Activated CD8-positive, alpha-beta T cell treated with anti-CD3 and anti-CD28 coated beads for 36 hours (primary cell): ENCODE results near the gene RPL22L1. TPM values are rescaled to one million over a fixed set of nuclear protein-coding genes. Genes with fewer than 3 reads are reported as not detected.
A peak's percentile ranks its signal among the peaks of the same experiment; 100 is the strongest.

ENCODE experiments used
- ATAC-seq: fragments of 200-7000 bp; cut with Tn5 transposase; one replicate; pipeline ENCODE4 v1.10.0; 2021; ENCODE audit warnings: mild to moderate bottlenecking, moderate library complexity
- CTCF ChIA-PET: fragments of 350-600 bp; sonication (Branson Sonifier 250); formaldehyde crosslinking; loops from one replicate; lab custom pipeline; 2021; ENCODE audit warnings: antibody characterized with exemption; lab: Charles Lee
- POLR2A ChIA-PET: fragments of 350-600 bp; sonication (Branson Sonifier 250); formaldehyde crosslinking; loops from one replicate; lab custom pipeline; 2021; ENCODE audit warnings: antibody characterized with exemption; lab: Charles Lee
- DNase-seq: peaks from one replicate; pipeline ENCODE4 v3.0.0-alpha.2; 2020
- H3K27ac Mint-ChIP-seq: one replicate; pipeline ENCODE4 v1.8.0; 2021; ENCODE audit warnings: mild to moderate bottlenecking, mixed read lengths
- H3K27me3 Mint-ChIP-seq: one replicate; pipeline ENCODE4 v1.8.0; 2021; ENCODE audit warnings: mixed read lengths
- H3K36me3 Mint-ChIP-seq: one replicate; pipeline ENCODE4 v1.8.0; 2021; ENCODE audit warnings: low read depth, mixed read lengths
- H3K4me1 Mint-ChIP-seq: one replicate; pipeline ENCODE4 v1.8.0; 2021; ENCODE audit warnings: low read depth, mixed read lengths
- H3K4me3 Mint-ChIP-seq: one replicate; pipeline ENCODE4 v1.8.0; 2021; ENCODE audit warnings: mild to moderate bottlenecking, moderate library complexity, mixed read lengths
- H3K9me3 Mint-ChIP-seq: one replicate; pipeline ENCODE4 v1.8.0; 2021; ENCODE audit warnings: mixed read lengths
- CTCF ChIP-seq: fragments of 200-600 bp; IDR thresholded peaks from one replicate; pipeline ENCODE4 v1.8.0; 2022; ENCODE audit warnings: antibody characterized with exemption, mild to moderate bottlenecking
- intact Hi-C: fragments of 100-400 bp; cut with micrococcal nuclease; formaldehyde crosslinking; loops from one replicate; pipeline ENCODE4 v1.10.0; 2022
- total RNA-seq, 2 experiments: library from RNA; stranded (reverse); gene quantifications; one replicate each; pipeline ENCODE4 v1.2.3, GENCODE V29; 2021

Gene RPL22L1
- total RNA-seq, 2 experiments from 2014 or later: 421 to 453 TPM

GRCh38 chr3:170876537-170876936 is 6.5 kb upstream of the RPL22L1 start:
- no peaks in the 10 kb centered on the region for H3K27me3 Mint-ChIP-seq
- no peak overlapping the region for H3K27ac Mint-ChIP-seq
- DNase-seq (no peak), ATAC-seq (no peak)
- no peak for TF ChIP-seq CTCF
- ChIA-PET CTCF (no interaction called here), POLR2A (no interaction called here)
- H3K4me1 Mint-ChIP-seq: no peaks in the 10 kb centered on the region
- H3K9me3 Mint-ChIP-seq: peaks cover 4% of the 10 kb centered on the region
- no peak overlapping the region for H3K4me3 Mint-ChIP-seq
- H3K36me3 Mint-ChIP-seq: peaks cover 2% of the 10 kb centered on the region
- intact Hi-C loops: no loop called here

GRCh38 chr3:170869239-170869590 is 780 bp downstream of the RPL22L1 start:
- no peak for TF ChIP-seq CTCF
- ChIA-PET POLR2A (interaction anchor here (0.6 to 2.6 kb wide), 12 partner anchors 15 to 903 kb away, joined by 3 to 26 read pairs (median 3); partner anchors contain the start of genes EIF5A2 and SEC62), CTCF (interaction anchor here (0.8 kb wide), 1 partner anchor 58 kb away, joined by 3 read pairs; no protein-coding TSS in a partner anchor)
- Mint-ChIP-seq H3K36me3 (peaks cover 44% of the 10 kb centered on the region), H3K27me3 (no peaks in the 10 kb centered on the region), H3K4me1 (peaks cover 19% of the 10 kb centered on the region), H3K9me3 (peaks cover 2% of the 10 kb centered on the region), H3K27ac (peak overlapping the region; percentile 95), H3K4me3 (peak overlapping the region; percentile 87)
- DNase-seq (no peak), ATAC-seq (no peak)
- intact Hi-C loops: loop anchor here (5.0 kb wide), 1 partner anchor 38 kb away; the partner anchor contains the start of gene EIF5A2

GRCh38 chr3:170868577-170869238 is 1.3 kb downstream of the RPL22L1 start:
- intact Hi-C loops: loop anchor here (5.0 kb wide), 1 partner anchor 39 kb away; the partner anchor contains the start of gene EIF5A2
- CTCF ChIA-PET: no interaction called here
- DNase-seq (peak; percentile 17), ATAC-seq (no peak)
- Mint-ChIP-seq H3K27me3 (no peaks in the 10 kb centered on the region), H3K27ac (peak overlapping the region; percentile 95), H3K36me3 (peaks cover 44% of the 10 kb centered on the region), H3K9me3 (no peaks in the 10 kb centered on the region), H3K4me1 (peaks cover 19% of the 10 kb centered on the region), H3K4me3 (peak overlapping the region; percentile 87)
- no peak for TF ChIP-seq CTCF
- POLR2A ChIA-PET: interaction anchor here (0.7 to 2.6 kb wide), 8 partner anchors 10 to 642 kb away, joined by 3 to 26 read pairs (median 4); partner anchors contain the start of gene EIF5A2

GRCh38 chr3:170867143-170867937 is 2.7 kb downstream of the RPL22L1 start:
- ChIA-PET CTCF (no interaction called here), POLR2A (interaction anchor here (1.0 kb wide), 1 partner anchor 9 kb away, joined by 3 read pairs; no protein-coding TSS in a partner anchor)
- Mint-ChIP-seq H3K27me3 (no peaks in the 10 kb centered on the region), H3K9me3 (no peaks in the 10 kb centered on the region), H3K4me3 (peak overlapping the region; percentile 87), H3K4me1 (peaks cover 19% of the 10 kb centered on the region), H3K36me3 (peaks cover 44% of the 10 kb centered on the region), H3K27ac (peak overlapping the region; percentile 78)
- no peak for ATAC-seq
- TF ChIP-seq CTCF: no peak
- intact Hi-C loops: loop anchor here (5.0 kb wide), 1 partner anchor 40 kb away; the partner anchor contains the start of gene EIF5A2
- DNase-seq: no peak
